Renal cortex interstitium (tissue), 11 donors: ENCODE measurements around the gene YKT6. TPM values are rescaled to one million over a fixed set of nuclear protein-coding genes. Genes with fewer than 3 reads are reported as not detected.
A peak's percentile ranks its signal among the peaks of the same experiment; 100 is the strongest.
"Not testable (repeated sequence)": the region's sequence is repeated elsewhere in the genome, so short reads cannot be mapped to it uniquely, and the experiment has no call there.

Experiments
- DNase-seq, 11 donors: peaks; one replicate each; pipeline ENCODE4 v3.0.0-alpha.2; 2013; ENCODE audit warnings: low read depth in 9 of 11, low spot score in 4 of 11; ENCODE audit errors: extremely low read depth in 1 of 11
- polyA plus RNA-seq, 3 donors: library from polyadenylated mRNA; unstranded; fragments of 120-200 nt; gene quantifications; one replicate each; pipeline ENCODE4 v1.2.1, GENCODE V29; 2013; ENCODE audit not compliant: insufficient read length in 3 of 3

YKT6 gene
- polyA plus RNA-seq, 3 donors = 75.8 to 78.0 (median 77.3) TPM

DNA sequence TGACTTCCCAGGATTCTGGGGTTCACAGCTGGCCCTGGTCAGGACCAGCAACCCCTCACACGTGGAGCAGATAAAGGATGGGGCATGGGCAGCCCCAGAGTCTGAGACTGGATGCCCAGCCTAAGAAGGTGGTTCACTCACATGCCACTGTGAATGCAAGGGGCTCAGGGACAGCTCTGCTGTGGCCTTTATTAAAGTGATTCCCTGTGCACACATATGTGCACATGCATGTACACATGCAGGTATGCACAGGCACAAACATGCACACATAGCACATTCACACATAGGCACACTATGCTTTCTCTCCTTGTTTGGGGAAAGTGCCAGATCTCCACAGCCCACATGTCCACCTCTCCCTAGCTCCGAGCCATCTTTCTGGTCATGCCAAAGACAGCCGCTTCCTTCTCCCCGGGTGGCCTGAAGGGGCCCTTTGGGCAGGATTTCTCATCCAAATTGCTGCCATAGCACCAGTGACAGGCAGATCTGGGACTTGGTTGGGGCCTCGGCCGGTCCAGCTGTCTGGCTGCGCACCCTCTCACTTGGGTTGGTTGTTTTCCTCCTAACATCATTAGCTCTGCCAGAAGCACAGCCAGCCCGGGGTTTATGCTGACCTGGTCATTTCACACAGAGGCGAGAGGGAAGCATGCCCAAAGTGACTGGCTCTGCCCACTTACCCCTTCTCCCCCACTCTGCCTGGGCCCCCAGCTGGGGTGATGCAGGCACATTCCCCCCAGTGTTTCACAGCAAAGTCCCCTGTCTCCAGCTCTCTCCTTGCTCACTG lies 13.0 kb upstream of the YKT6 start:
- DNase-seq = no peak

DNA sequence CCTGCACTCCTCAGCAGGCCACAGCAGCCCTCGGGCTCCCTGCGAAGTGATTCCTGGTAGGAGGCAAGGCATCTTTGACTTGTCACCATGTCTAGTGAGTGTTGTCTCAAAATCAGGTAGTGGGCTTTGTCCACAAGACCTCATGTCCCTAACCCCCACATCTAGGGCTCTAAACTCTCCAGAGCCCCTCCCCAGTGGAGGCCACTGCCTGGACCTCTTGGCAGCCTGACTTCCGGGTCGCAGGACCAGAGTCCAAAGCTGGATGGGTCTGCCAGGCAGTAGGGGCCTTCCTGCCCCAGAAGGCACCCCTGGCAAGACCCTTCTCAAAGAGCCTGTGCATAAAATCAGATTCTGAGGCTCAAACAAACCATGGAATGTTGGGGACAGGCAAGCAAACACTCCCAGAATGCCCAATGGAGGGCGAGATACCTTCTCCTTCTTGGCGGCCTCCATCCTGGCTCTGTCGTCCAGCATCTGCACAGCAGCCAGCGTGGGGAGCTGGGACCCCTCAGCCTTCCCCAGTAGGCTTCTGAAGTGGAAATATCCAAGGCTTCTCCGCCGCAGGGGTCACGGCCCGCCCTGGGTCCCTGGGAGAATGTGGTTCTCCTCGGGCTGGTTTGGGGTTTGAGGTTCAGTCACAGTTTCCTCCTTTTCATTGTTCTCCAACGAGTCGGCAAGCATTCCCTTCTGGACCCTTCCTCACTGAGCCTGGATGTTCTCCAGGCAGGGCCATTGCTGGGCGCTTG lies 12.1 kb upstream of the YKT6 start:
- no peak for DNase-seq

DNA sequence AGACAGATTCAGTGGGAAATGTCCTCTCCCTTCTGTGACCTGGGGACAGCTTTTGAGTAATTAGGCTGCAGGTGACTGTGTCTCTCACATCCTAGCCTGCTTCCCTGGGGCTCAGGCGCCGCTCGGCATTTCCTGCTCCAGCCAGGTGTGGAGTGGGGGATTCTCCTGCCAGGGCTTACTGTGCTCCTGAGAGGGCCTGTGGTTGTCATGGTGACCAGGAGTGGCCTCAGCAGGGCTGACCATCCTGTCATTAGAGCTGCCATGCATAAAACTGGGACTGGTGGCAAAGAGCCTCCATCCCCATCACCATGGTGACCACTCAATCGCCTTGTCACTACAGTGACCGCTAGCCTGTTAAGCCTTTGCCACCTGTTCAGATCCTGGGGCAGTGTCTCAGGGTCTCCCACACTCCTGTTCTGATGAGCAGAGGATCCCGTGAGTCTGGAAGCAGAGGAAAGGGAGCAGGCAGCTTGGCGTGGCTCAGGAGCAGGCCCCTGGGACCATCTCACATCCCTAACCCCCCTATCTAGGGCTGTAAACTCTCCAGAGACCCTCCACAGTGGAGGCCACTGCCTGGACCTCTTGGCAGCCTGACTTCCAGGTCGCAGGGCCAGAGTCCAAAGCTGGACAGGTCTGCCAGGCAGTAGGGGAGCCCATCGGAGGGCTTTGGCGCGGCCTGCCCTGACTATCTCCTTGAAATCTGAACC lies 11.3 kb upstream of the YKT6 start, which contains the start of gene GCK:
Gene GCK, minus strand, starts transcription at position 154 of the 707 bp plus-strand sequence. CDS start 486 bp downstream, outside the sequence.
- peak in 9 of 11 donors; percentile 25 to 66 (median 52) for DNase-seq

DNA sequence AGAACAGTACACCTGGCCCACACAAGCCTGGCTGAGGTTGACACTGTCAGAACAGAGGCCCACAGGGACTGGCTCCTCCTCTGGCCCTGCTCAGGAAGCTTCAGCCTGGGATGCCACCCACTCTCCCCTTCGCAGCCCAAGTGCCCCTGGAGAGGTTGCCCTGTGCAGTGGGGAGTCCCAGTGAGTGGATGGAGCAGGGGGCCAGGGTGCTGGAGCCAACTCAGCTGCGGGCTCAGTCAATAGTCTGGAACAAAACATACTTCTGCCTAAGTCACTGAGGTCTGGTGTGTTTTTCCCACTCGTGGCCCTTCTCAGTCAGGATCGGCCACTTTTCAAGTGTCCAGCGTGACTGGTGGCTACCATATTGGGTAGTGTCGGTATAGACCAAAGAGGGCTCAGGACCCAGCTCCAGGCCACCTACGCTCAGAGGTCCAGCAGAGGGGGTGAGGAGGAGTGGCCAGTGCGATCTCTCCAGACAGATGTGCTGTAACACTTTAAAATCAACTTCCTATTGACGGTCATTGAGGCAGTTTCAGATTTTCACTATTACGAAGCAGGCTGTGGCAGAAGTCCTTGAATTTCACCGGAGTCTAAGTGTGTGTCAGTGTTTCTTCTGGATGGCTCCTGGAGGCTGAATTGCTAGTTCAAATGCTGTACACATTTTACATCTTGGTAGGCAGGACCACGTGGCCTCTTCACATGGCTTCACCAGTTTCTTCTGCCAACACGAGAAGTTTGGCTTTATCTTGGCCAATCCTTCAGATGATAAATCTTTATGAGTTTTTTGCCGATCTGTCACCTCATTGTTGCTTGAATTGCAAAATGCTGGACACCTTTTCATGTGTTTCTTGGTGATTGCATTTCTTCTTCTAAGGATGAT lies 10.5 kb upstream of the YKT6 start:
- DNase-seq = no peak

DNA sequence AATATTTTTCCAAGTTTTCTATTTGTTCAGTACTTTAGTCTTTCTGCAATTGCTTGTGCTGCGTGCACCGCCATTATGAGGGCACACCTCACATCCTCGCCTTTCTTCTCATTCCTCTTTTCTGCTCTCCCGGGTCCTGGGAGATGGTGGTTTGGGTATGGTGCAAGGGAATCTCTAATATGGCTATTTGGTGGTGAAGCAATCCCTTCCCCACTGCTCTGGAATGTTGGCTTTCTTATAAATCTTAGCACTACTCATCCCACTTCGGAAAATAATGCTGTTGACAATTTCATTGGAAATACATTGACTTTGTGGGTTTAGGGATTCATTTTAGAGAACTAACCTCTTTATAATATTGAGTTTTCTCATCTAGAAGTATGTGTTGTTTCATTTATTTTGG lies 9.6 kb upstream of the YKT6 start:
- DNase-seq = no peak

DNA sequence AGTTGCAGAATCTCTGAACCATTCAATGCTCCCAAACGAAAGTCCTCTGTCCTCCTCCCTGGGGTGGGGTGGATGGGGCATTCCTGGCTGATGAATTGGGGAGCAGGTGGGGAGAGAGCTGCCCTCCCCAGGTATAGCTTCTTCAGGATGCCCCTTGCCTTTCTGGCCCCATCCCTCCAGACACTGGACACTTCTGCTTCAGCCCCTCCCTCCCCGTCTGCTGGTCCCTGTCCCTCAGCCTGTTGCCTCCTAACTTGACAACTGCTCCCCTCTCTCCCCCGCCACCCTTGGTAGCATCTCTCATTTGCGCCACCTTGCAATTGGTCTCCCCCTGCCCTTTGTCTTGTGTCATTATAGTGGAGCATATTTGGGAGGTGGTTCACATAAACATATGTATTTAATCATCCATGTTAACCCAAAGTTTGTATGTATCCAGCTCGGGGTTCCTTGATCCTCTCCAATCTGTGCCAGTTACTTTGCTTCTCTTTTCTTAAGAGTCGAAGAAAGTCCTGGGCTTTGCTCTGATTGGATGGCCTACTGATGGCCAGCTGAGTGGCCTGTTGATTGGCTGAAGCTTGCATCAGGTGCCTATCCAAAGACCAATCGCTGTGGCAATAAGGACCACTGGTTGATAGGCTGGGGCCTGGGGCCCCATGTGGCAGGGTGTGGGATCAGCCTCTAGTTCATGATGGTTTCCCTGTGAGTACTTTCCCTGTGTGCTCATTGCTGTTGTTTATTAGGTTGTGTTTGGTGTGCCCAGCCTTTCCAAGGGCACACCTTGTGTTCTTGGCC lies 7.6 kb upstream of the YKT6 start:
- DNase-seq = no peak

DNA sequence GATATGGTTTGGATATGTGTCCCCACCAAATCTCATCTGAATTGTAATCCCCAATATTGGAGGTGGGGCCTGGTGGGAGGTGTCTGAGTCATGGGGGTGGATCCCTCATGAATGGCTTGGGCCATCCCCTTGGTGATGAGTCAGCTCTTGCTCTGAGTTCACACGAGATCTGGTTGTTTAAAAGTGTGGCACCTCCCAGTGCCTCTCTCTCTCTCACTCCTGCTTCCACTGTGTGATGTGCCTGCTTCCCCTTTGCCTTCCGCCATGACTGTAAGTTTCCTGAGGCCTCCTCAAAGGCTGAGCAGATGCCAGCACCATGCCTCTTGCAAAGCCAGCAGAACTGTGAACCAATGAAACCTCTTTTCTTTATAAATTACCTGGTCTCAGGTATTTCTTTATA lies 6.7 kb upstream of the YKT6 start:
- no peak for DNase-seq

DNA sequence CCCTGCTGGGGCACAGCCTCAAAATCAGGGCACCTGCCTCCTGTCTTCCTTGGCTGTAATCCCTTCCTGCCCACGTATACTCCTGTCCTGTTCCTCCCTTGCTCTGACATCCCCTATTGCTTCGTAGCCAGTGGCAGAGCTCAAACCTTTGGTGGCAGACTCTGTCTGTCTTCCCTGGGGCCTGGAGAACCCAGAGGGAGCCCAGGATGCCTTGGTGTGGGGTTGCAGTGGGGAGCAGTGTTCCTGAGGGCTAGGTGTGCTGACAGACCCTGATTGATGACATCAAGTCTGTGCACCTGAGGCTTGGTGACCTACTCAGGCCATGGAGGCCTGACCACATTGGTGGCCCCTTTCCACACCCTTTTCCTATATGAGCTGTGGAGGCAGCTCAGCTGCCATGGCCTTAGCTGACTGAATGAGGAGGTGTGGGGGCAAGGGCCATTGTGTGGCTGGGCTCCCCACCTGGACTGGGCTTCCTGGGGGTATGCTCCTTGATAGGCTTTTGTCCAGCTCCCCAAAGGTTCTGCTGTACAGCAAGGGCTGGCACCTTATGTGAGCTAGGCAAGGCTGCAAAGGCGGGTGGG lies 6.1 kb upstream of the YKT6 start:
- DNase-seq = no peak

DNA sequence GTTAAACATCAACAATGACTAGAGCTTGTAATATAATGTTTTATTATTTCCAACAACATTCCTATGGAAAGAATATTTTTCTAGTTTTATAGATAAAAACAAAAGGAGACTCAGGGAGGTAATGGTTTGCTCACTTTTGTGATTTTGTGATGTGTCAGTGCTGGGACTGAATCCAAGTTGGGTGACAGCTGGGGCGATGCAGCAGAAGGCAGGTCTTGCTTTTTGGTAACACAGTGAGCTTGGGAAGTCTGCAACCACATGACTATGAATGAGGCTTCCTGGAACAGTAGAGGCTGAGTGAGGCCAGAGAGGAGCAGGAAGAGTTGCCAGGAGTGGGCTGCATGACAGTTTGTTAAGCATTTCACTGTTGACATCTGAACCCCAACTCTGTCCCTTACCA lies 4.9 kb upstream of the YKT6 start:
- DNase-seq = no peak

DNA sequence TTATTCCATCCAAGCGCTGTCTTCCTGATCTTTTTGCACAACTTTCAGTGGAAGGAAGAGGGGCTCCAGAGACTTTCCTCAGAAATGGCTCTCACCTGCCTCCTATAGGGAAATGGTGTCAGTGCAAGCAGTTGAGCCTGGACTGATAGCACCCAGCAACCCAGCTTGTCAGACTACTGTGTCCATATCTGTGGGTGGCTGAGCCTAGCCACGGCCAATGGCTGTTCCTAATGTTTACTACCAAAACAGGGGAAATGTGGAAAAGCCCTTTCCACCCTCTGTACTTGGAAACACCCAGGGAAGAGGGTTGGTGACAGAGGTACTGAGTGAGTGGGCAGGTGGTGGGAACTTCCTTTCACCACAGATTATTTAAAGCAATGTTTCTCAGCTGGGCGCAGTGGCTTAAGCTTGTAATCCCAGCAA lies 4.3 kb upstream of the YKT6 start:
- peak in 7 of 11 donors; percentile 33 to 48 (median 42) for DNase-seq

DNA sequence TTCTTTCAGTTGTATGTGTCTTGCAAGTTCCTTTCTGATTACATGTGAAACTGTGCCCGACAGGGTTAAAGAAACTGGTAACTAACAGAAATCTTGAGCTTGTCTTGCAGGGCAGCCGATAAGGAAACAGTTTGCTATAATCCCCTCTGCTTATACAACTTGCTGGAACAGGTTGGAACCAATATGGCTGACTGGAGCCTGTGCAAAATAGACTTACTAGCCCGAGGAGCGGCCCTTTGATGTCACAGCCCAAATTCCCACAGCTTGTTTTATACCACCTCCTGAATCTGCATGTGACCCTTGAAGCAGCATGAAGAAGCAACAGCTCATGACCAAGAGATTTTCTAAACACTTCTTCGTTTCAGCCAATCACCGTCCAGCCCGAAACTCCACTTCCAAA lies 3.3 kb upstream of the YKT6 start:
- DNase-seq = no peak

DNA sequence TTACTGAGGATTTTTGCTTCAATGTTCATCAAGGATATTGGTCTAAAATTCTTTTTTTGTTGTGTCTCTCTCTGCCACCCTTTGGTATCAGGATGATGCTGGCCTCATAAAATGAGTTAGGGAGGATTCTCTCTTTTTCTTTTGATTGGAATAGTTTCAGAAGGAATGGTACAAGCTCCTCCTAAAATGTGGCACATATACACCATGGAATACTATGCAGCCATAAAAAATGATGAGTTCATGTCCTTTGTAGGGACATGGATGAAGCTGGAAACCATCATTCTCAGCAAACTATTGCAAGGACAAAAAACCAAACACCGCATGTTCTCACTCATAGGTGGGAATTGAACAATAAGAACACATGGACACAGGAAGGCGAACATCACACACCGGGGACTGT lies 615 bp upstream of the YKT6 start:
- not testable (repeated sequence) for DNase-seq

DNA sequence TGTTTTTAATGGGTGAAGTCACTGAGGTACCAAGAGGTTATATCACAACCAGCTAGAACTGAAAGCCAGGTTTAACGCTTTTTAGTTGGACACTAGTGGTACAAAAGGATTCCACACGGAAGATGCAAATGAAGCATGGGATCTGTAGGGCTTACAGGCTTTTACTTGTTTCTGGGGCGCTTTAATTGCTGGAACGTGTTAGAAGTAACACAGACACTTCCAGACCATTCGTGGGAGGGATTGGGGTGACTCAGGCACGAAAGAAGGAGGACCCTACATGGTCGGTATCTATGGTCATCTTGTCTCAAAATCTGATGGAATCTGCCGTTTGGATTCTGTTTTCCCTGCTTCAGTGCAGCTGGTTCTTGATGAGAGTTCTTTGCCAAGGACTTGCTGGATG lies 1.0 kb downstream of the YKT6 start:
- DNase-seq = no peak

DNA sequence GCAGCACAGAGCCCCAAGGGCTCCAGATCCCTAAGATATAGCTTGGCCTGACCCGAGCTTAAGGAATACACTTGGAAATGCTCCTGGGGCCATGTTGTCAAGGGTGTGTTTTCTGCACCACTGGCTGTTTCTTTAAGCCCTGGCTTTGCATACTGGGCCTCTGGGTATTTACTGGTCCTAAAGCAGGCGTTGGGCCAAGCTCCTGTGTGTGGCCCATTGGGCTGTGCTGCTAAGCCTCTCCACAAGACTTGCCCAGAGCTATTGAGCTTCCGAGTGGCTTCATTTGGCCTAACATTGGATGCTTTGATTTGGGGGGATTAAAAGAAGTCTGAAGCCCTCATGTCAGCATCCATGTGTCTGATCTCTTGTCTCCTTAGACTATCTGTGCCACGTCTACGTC lies 5.2 kb downstream of the YKT6 start:
- DNase-seq = no peak

DNA sequence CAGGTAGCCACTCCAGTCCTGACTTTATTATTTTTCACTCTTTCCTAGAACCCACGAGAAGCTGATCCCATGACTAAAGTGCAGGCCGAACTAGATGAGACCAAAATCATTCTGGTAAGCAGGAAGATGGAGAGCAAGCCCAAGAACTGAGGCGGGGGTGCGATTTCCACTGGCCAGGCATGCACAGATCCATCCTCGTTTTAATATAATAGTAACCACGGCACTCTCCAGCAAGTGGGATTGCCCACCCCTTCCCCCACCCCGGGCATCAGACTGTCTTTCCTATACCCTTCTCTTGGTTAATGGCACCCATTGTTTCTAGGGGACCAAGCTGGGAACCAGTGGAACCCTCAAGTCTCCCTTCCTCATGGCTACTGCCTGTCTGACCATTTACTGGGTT lies 7.3 kb downstream of the YKT6 start:
- no peak for DNase-seq

DNA sequence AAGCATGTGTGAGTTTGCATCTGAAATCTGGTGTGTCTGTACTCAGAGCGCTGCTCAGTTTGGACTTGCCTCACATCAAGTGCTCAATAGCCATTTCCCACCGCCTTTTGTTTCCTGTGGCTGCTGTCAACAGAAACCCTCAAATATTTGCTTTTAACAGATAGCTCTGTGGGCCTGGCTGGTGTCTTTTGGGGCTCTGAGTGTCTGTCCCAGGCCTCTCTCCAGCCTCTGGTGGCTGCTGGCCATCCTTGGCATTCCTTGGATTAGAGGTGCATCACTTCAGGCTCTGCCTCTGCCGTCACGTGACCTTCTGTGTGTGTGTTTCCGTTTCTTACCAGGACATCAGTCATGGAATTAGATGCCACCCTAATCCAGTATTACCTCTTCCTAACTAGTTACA lies 9.3 kb downstream of the YKT6 start:
- DNase-seq = no peak

DNA sequence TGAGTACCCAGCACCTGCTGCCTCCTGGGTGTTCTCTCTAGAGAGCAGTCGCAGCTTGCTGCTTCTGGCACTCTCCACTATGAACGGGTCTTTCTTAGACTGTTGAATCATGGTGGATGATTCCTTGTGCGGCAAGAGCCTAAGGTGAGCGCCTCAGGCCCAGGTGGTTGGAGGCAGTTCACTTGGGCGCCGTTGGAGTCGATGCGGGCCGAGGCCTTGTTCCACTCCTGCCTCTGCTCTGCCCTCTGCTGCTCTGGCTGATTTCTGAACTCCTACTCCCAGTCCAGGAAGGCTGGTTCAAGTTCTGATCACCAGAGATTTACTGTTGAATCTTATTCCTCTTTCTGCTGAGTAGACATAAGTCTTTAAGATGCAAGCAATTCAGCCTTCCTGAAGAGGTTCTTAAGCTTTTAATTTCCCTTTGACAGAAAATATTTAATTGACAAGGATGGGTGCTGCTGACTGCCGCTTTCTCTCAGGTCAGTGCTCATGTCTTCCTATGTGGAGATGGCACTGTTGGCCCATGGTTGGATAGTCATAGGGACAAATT lies 10.4 kb downstream of the YKT6 start:
- DNase-seq = no peak

DNA sequence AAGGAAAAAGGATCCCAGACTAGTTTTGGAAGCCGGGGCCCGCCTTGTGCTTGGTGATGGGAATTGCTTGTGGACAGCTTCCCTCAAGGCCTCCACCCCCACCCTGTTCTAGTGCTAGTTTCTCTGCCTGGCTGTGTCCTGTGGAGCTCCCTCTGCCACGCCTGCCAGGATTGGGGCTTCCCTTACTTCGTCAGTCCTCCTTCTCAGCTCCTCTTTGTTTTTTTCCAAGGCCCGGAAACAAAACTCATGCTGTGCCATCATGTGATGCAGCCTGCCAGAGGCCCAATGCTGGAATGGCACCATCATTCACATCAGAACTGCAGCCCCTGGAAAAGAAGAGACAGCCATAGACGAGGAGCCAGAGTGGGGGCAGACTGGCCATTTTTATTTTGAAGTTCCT lies 11.2 kb downstream of the YKT6 start:
- DNase-seq = no peak
